Keratinocyte (primary cell): Measurements from ENCODE around the gene ATP13A3. TPM values are rescaled to one million over a fixed set of nuclear protein-coding genes. Genes with fewer than 3 reads are reported as not detected.

Source experiments
- DNase-seq: peaks from one replicate; pipeline ENCODE4 v3.0.0-alpha.2; 2011; ENCODE audit warnings: low read depth, missing footprints, low spot score
- FAIRE-seq: peaks from 2 replicates; lab custom pipeline; 2011; peaks lifted over from hg19 to GRCh38; lab: Jason Lieb, UNC
- H2AFZ ChIP-seq: 2 replicates; pipeline ENCODE4 v1.6.0; 2012; ENCODE audit warnings: low read length, control low read depth, inconsistent platforms; ENCODE audit not compliant: control insufficient read depth
- H3K27ac ChIP-seq: 2 replicates; pipeline ENCODE4 v1.5.1; 2011; ENCODE audit warnings: low read length; ENCODE audit not compliant: control insufficient read depth, insufficient read depth
- H3K27me3 ChIP-seq: 3 replicates; pipeline ENCODE4 v1.6.0; 2011; ENCODE audit warnings: low read length; ENCODE audit not compliant: control insufficient read depth, insufficient read depth; ENCODE audit errors: extremely low read depth
- H3K36me3 ChIP-seq, 2 experiments: 2 replicates in 1 of 2; 3 replicates in 1 of 2; pipeline ENCODE4 v1.5.1; 2011; ENCODE audit warnings: low read length in 2 of 2, mild to moderate bottlenecking in 1 of 2; ENCODE audit not compliant: control insufficient read depth in 2 of 2, insufficient read depth in 2 of 2; ENCODE audit errors: extremely low read depth in 1 of 2
- H3K4me1 ChIP-seq: 3 replicates; pipeline ENCODE4 v1.5.1; 2011; ENCODE audit warnings: low read length; ENCODE audit not compliant: control insufficient read depth, insufficient read depth; ENCODE audit errors: extremely low read depth
- H3K4me2 ChIP-seq: 3 replicates; pipeline ENCODE4 v1.6.0; 2011; ENCODE audit warnings: low read depth, low read length; ENCODE audit not compliant: control insufficient read depth, insufficient read depth; ENCODE audit errors: extremely low read depth
- H3K4me3 ChIP-seq, 3 experiments: fragments of 200-600 bp in 1 of 3; sonication (generic) in 1 of 3; 2 replicates in 2 of 3; 3 replicates in 1 of 3; pipeline ENCODE4 v1.5.1; 2011 to 2016; ENCODE audit warnings: low read length in 3 of 3, mild to moderate bottlenecking in 3 of 3, control low read depth in 2 of 3, inconsistent platforms in 1 of 3, low read depth in 1 of 3, mixed read lengths in 1 of 3, mixed run types in 1 of 3, moderate library complexity in 1 of 3; ENCODE audit not compliant: control insufficient read depth in 2 of 3, insufficient read depth in 2 of 3; ENCODE audit errors: extremely low read depth in 1 of 3
- H3K79me2 ChIP-seq: 2 replicates; pipeline ENCODE4 v1.6.0; 2012; ENCODE audit warnings: low read length; ENCODE audit not compliant: control insufficient read depth, insufficient read depth
- H3K9ac ChIP-seq: 3 replicates; pipeline ENCODE4 v1.6.0; 2011; ENCODE audit warnings: low read length; ENCODE audit not compliant: control insufficient read depth, insufficient read depth; ENCODE audit errors: extremely low read depth
- H3K9me1 ChIP-seq: 3 replicates; pipeline ENCODE4 v1.6.0; 2011; ENCODE audit warnings: low read length; ENCODE audit not compliant: control insufficient read depth, insufficient read depth; ENCODE audit errors: extremely low read depth
- H3K9me3 ChIP-seq: 2 replicates; pipeline ENCODE4 v1.5.1; 2012; ENCODE audit warnings: low read depth, low read length; ENCODE audit not compliant: control insufficient read depth
- H4K20me1 ChIP-seq: 3 replicates; pipeline ENCODE4 v1.6.0; 2011; ENCODE audit warnings: low read length; ENCODE audit not compliant: control insufficient read depth, insufficient read depth; ENCODE audit errors: extremely low read depth
- CTCF ChIP-seq, 3 experiments: IDR thresholded peaks in 1 of 3; conservative IDR thresholded peaks in 1 of 3; optimal IDR thresholded peaks in 1 of 3; 2 replicates in 2 of 3; 3 replicates in 1 of 3; pipeline versions ENCODE3 to v1.5.1; 2011; ENCODE audit warnings: low read length in 3 of 3, mild to moderate bottlenecking in 3 of 3, moderate library complexity in 2 of 3, control low read depth in 1 of 3, inconsistent platforms in 1 of 3; ENCODE audit not compliant: insufficient read depth in 2 of 3; ENCODE audit errors: extremely low read depth in 1 of 3
- EZH2 ChIP-seq: IDR thresholded peaks from one replicate; pipeline ENCODE4 v1.6.1; 2012; ENCODE audit warnings: inconsistent platforms, mild to moderate bottlenecking, low read length, moderate library complexity
- dilution Hi-C: fragments of 300-500 bp; cut with MboI; formaldehyde crosslinking; loops from one replicate; pipeline ENCODE4 v1.7.0; 2020; ENCODE audit warnings: low sequenced_read_pairs; ENCODE audit not compliant: extremely low pct_ligation_motif_present
- polyA plus RNA-seq, 5 experiments: library from polyadenylated mRNA; depleted of rRNA in 3 of 5; stranded (reverse) in 3 of 5; stranded (forward) in 1 of 5; unstranded in 1 of 5; fragments of >200 nt; gene quantifications; 1 replicate in 1 of 5; 2 replicates in 3 of 5; 3 replicates in 1 of 5; pipeline versions ENCODE4 v1.2.1 to v1.2.3, GENCODE V29; 2011 to 2012; ENCODE audit warnings: missing spikeins in 2 of 5, low read depth in 1 of 5, low replicate concordance in 1 of 5

ATP13A3 gene
- polyA plus RNA-seq, 1 donor (not counting 4 experiments of a cell fraction or from before 2014, with no cell fraction given) = 103 TPM

- Histone ChIP-seq H3K36me3 (no peaks in the 10 kb centered on the region), H3K4me3 (no peak overlapping the region), H3K27ac (no peak overlapping the region), H4K20me1 (no peaks in the 10 kb centered on the region), H2AFZ (no peak overlapping the region), H3K9me1 (no peaks in the 10 kb centered on the region), H3K4me1 (no peaks in the 10 kb centered on the region), H3K27me3 (peaks cover 25% of the 10 kb centered on the region), H3K9me3 (no peaks in the 10 kb centered on the region), H3K79me2 (no peaks in the 10 kb centered on the region), H3K4me2 (no peak overlapping the region), H3K9ac (no peak overlapping the region)
- DNase-seq = no peak
- TF ChIP-seq CTCF (optimal IDR thresholded peaks at IDR 0.05 in 1 of 3, IDR thresholded peaks at IDR 0.05 in 1 of 3, conservative IDR thresholded peaks at IDR 0.05 in 1 of 3; ENCODE audit: extremely low read depth in 1 of 3, insufficient read depth in 2 of 3, low read length in 3 of 3) = no peak
- no peak for TF ChIP-seq EZH2
- dilution Hi-C loops = no loop called here
- FAIRE-seq = no peak
Observed at GRCh38 chr3:194383276-194383940, 103.4 kb downstream of the ATP13A3 start.

GRCh38 chr3:194382892-194383223 lies 103.9 kb downstream of the ATP13A3 start:
- no peak overlapping the region for H3K9ac ChIP-seq
- H3K4me3 ChIP-seq = no peak overlapping the region
- H3K79me2 ChIP-seq = no peaks in the 10 kb centered on the region
- DNase-seq (no peak), FAIRE-seq (no peak)
- no peaks in the 10 kb centered on the region for H3K9me3 ChIP-seq
- no peak overlapping the region for H3K27ac ChIP-seq
- no peaks in the 10 kb centered on the region for H3K36me3 ChIP-seq
- H2AFZ ChIP-seq = no peak overlapping the region
- dilution Hi-C loops = no loop called here
- peaks cover 25% of the 10 kb centered on the region for H3K27me3 ChIP-seq
- no peaks in the 10 kb centered on the region for H3K9me1 ChIP-seq
- H3K4me1 ChIP-seq = no peaks in the 10 kb centered on the region
- TF ChIP-seq EZH2 (no peak), CTCF (optimal IDR thresholded peaks at IDR 0.05 in 1 of 3, IDR thresholded peaks at IDR 0.05 in 1 of 3, conservative IDR thresholded peaks at IDR 0.05 in 1 of 3; ENCODE audit: extremely low read depth in 1 of 3, insufficient read depth in 2 of 3, low read length in 3 of 3) (no peak)
- no peak overlapping the region for H3K4me2 ChIP-seq
- H4K20me1 ChIP-seq = no peaks in the 10 kb centered on the region
